Lung microvascular endothelial cell (primary cell): ENCODE measurements around the gene PTPN1. TPM values are rescaled to one million over a fixed set of nuclear protein-coding genes. Genes with fewer than 3 reads are reported as not detected.

Experiments
- DNase-seq, 2 donors: peaks; one replicate each; pipeline versions ENCODE4 v3.0.0 to v3.0.0-alpha.2; 2010; ENCODE audit warnings: low read depth in 2 of 2
- total RNA-seq: library from RNA; depleted of rRNA; stranded (reverse); fragments of >200 nt; gene quantifications from 2 replicates; pipeline ENCODE4 v1.2.1, GENCODE V29; 2014

Gene PTPN1
- total RNA-seq, 1 donor from 2014 or later: 25.6 TPM

DNA sequence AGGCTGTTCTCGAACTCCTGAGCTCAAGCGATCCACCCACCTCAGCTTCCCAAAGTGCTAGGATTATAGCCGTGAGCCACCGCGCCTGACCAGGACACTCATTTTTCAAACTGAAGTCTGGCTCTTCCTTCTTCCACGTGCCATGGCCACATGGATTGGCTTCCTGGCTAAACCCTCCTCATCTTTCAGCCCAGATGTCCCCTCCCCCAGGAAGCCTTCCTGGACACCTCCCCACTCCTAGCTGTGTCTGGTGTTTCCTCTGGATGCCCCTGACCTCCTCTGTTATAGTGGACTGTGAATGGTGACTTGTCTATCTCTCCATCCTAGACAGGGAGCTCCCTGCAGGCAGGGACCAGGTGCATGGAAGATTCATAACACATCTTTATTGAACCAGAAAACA lies 124.0 kb downstream of the PTPN1 start:
- DNase-seq: no peak

Other genes with a start within 250 kb of the PTPN1 start
- 0.20 TPM in 1 of 2 replicates, not detected in the other for gene RIPOR3, start 181.2 kb downstream of the PTPN1 start, total RNA-seq
- 0.20 and 0.22 TPM in 2 replicates for gene PARD6B, start 221.2 kb downstream of the PTPN1 start, total RNA-seq